Measurements from ENCODE around the gene MOB1B.

The MOB1B gene

GRCh38 chr4:70984106-70984505 lies 81.9 kb downstream of the MOB1B start:
- DNase-seq (ENCODE audit: insufficient read length, low spot score) (no peak), FAIRE-seq (no peak)
- no peak for TF ChIP-seq CTCF (IDR thresholded peaks at IDR 0.05; ENCODE audit: insufficient read depth, missing control alignments)

GRCh38 chr4:70984589-70984988 lies 82.4 kb downstream of the MOB1B start:
- TF ChIP-seq CTCF (IDR thresholded peaks at IDR 0.05; ENCODE audit: insufficient read depth, missing control alignments) = peak; percentile 14
- DNase-seq (ENCODE audit: insufficient read length, low spot score) (no peak), FAIRE-seq (no peak)

GRCh38 chr4:70991596-70991995 lies 89.4 kb downstream of the MOB1B start:
- FAIRE-seq (no peak), DNase-seq (ENCODE audit: insufficient read length, low spot score) (no peak)
- no peak for TF ChIP-seq CTCF (IDR thresholded peaks at IDR 0.05; ENCODE audit: insufficient read depth, missing control alignments)

- FAIRE-seq (no peak), DNase-seq (ENCODE audit: insufficient read length, low spot score) (no peak)
- TF ChIP-seq CTCF (IDR thresholded peaks at IDR 0.05; ENCODE audit: insufficient read depth, missing control alignments) = no peak
Measured at GRCh38 chr4:70992391-70992881, 90.3 kb downstream of the MOB1B start.

- peak; percentile 66 for DNase-seq (ENCODE audit: insufficient read length, low spot score)
- no peak for FAIRE-seq
- no peak for TF ChIP-seq CTCF (IDR thresholded peaks at IDR 0.05; ENCODE audit: insufficient read depth, missing control alignments)
Measured at GRCh38 chr4:70993181-70994068, 91.3 kb downstream of the MOB1B start, which contains the start of gene DCK. Gene DCK, plus strand, starts transcription at chr4:70993649. Its CDS starts 187 bp downstream, at chr4:70993836.

GRCh38 chr4:70994069-70994366 lies 91.8 kb downstream of the MOB1B start:
- FAIRE-seq = no peak
- DNase-seq (ENCODE audit: insufficient read length, low spot score) = no peak
- no peak for TF ChIP-seq CTCF (IDR thresholded peaks at IDR 0.05; ENCODE audit: insufficient read depth, missing control alignments)
